Ovary (tissue), 3 donors: ENCODE results near the gene WBP1L.

ENCODE experiments used
- CTCF ChIP-seq, 3 donors: fragments of 450-650 bp in 2 of 3; fragments of 200-600 bp in 1 of 3; IDR thresholded peaks; one replicate each; pipeline versions ENCODE4 v1.5.1 to v1.8.0; 2016 to 2022; ENCODE audit warnings: antibody characterized with exemption in 3 of 3, mild to moderate bottlenecking in 1 of 3
- EP300 ChIP-seq: sonication (generic); formaldehyde crosslinking; IDR thresholded peaks from one replicate; pipeline ENCODE4 v1.6.1; 2017; ENCODE audit warnings: antibody characterized with exemption
- POLR2A ChIP-seq: fragments of 450-650 bp; IDR thresholded peaks from one replicate; pipeline ENCODE4 v1.6.1; 2017; ENCODE audit warnings: antibody characterized with exemption, mild to moderate bottlenecking, moderate library complexity
- donor health status: DM: no; HTN: no; CAD: no.

GRCh38 chr10:102741726-102742237, 2.0 kb upstream of the WBP1L start:
- TF ChIP-seq EP300 (no peak), CTCF (IDR thresholded peaks at IDR 0.05) (no peak), POLR2A (no peak)
